Right ventricle myocardium inferior (tissue), 1 donor: ENCODE results near the gene TNFAIP3. TPM values are rescaled to one million over a fixed set of nuclear protein-coding genes. Genes with fewer than 3 reads are reported as not detected.

Experiments used
- ATAC-seq: fragments of 200-7000 bp; cut with Tn5 transposase; one replicate; pipeline ENCODE4 v1.9.1; 2020; ENCODE audit warnings: mild to moderate bottlenecking, moderate library complexity
- DNase-seq: peaks from one replicate; pipeline ENCODE4 v3.0.0; 2021; ENCODE audit errors: missing footprints
- intact Hi-C: fragments of 100-400 bp; cut with DNase I; formaldehyde crosslinking; loops from one replicate; pipeline ENCODE4 v1.11.0; 2022
- total RNA-seq: library from RNA; stranded (reverse); fragmentation: NEBNext Ultra II Directional; extraction: Animal tissue kit (Norgen Biotek cat#: 25700); gene quantifications from one replicate; pipeline ENCODE4 v1.2.1, GENCODE V29; 2021
- donor health status: DM: no; HTN: yes; CAD: no; lungs with severe emphysema.

The TNFAIP3 gene
- total RNA-seq, 1 donor from 2014 or later = 6.8 TPM

DNA sequence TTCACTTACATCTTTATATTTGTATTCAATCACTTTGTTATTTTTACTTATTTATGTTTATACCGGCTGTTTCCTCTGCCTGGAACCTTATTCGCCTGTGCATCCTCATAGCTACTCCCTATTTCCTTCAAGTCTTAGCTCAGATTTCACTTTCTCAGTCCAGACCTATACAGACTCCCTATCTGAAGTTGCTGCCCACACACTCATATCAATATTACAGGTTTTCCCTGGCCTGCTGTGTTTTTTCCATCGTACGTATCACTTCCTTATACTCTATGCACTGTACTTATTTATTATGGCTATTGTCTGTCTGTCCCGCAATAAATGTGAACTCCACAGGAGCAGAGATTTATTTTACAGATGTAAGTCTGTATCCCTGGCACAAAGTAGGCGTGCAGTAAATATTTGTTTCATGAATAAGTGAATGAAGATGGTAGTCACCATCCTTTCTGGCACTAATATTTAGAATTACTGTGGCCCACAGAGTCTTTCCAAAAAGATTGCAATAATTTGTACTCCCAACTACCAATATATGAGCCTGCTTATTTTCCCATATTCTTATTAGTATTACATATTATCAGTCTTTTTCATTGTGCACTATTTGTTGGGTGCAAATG lies 64.9 kb downstream of the TNFAIP3 start:
- intact Hi-C loops = no loop called here

More for the DNA sequence above, 64.9 kb downstream of the TNFAIP3 start:
- DNase-seq = no peak
- no peak for ATAC-seq

Other genes starting within 250 kb of the TNFAIP3 start
- 49.1 TPM for gene PERP, start 240.2 kb downstream of the TNFAIP3 start, total RNA-seq